Measurements from ENCODE around the gene IP6K2. TPM values are rescaled to one million over a fixed set of nuclear protein-coding genes. Genes with fewer than 3 reads are reported as not detected.

IP6K2 gene
- total RNA-seq, 1 donor from 2014 or later = 53.1 TPM

DNA sequence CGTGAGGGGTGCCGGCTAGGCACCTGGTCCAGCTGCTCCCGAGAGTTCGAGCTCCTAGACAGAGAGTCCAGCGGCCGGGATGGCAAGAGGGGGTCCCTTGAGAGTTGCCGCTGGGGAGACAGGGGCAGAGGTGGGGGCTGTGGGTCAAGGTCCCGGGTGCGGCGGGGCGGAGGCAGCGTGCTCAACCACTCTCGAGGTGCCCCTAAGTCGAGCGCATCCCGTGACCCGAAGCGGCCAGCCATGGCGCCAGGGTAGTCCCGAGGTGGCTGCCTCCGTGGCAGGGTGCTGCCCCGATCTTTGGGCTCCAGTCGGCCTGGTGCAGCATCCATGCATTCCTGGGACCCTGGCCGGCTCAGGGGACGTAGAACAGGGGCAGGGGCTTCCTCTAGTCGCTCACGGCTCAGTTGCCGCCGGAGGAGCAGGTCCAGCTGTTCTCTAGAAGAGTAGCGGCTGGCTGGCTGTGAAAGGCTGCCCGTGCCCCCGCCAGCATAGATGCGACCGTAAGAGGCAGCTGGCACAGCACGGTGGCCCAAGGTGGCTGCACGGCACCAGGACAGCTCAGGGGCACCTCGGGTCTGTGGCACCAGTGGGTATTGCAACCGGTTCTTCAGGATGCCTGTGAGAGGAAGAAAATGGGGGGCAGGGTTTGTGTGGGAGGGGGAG is 76.9 kb downstream of the IP6K2 start:
- no peak for DNase-seq (ENCODE audit: low read depth)

Small RNA genes lying within 50 kb of the gene (microRNA-seq; reads per million reads assigned to microRNA genes)
- not detected for gene MIR4793

Other genes starting within 250 kb of the IP6K2 start
- 87.2 and 101 TPM in 2 replicates for gene SHISA5, start 213.0 kb downstream of the IP6K2 start, total RNA-seq
- 7.0 and 8.1 TPM in 2 replicates for gene PFKFB4, start 160.4 kb downstream of the IP6K2 start, total RNA-seq
- 0.11 and 0.31 TPM in 2 replicates for gene UCN2, start 153.4 kb downstream of the IP6K2 start, total RNA-seq
- 7.1 and 11.1 TPM in 2 replicates for gene COL7A1, start 121.9 kb downstream of the IP6K2 start, total RNA-seq
- gene UQCRC1, start 107.6 kb downstream of the IP6K2 start, total RNA-seq = 390 and 418 TPM in 2 replicates
- not detected in 2 replicates for gene TMEM89, start 95.5 kb downstream of the IP6K2 start, total RNA-seq
- 18.0 and 23.2 TPM in 2 replicates for gene SLC26A6, start 81.8 kb downstream of the IP6K2 start, total RNA-seq
- gene CELSR3, start 54.3 kb downstream of the IP6K2 start, total RNA-seq = 2.0 and 3.2 TPM in 2 replicates
- gene NCKIPSD, start 31.3 kb downstream of the IP6K2 start, total RNA-seq = 23.8 and 45.5 TPM in 2 replicates
- 41.8 and 47.6 TPM in 2 replicates for gene PRKAR2A, start 130.7 kb upstream of the IP6K2 start, total RNA-seq
- gene SLC25A20, start 181.7 kb upstream of the IP6K2 start, total RNA-seq = 23.7 and 37.9 TPM in 2 replicates
- gene ARIH2, start 201.6 kb upstream of the IP6K2 start, total RNA-seq = 87.2 and 88.5 TPM in 2 replicates